Cardiac muscle cell (in vitro differentiated cells and primary cell): ENCODE measurements around the gene CLEC1B. TPM values are rescaled to one million over a fixed set of nuclear protein-coding genes. Genes with fewer than 3 reads are reported as not detected.
"Not testable (repeated sequence)": the region's sequence is repeated elsewhere in the genome, so short reads cannot be mapped to it uniquely, and the experiment has no call there.

Experiments
- DNase-seq, 2 donors: peaks; one replicate each; pipeline versions ENCODE4 v3.0.0 to v3.0.0-alpha.2; 2010 to 2017; ENCODE audit warnings: low read depth in 1 of 2, low spot score in 1 of 2
- H3K27ac ChIP-seq: fragments of 200-600 bp; sonication (generic); 2 replicates; pipeline ENCODE4 v1.5.1; 2016
- H3K27me3 ChIP-seq: fragments of 200-600 bp; sonication (generic); 2 replicates; pipeline ENCODE4 v1.6.0; 2016; ENCODE audit warnings: control low read depth
- H3K36me3 ChIP-seq: fragments of 200-600 bp; sonication (generic); 2 replicates; pipeline ENCODE4 v1.5.1; 2016; ENCODE audit warnings: control low read depth
- H3K4me1 ChIP-seq: fragments of 200-600 bp; sonication (generic); 2 replicates; pipeline ENCODE4 v1.8.1; 2017; ENCODE audit warnings: low read depth, mild to moderate bottlenecking, mixed run types
- H3K4me3 ChIP-seq: fragments of 200-600 bp; sonication (generic); 2 replicates; pipeline ENCODE4 v1.5.1; 2016; ENCODE audit warnings: mild to moderate bottlenecking
- H3K9me3 ChIP-seq: fragments of 200-600 bp; sonication (generic); 2 replicates; pipeline ENCODE4 v1.5.1; 2017; ENCODE audit warnings: low read depth, mild to moderate bottlenecking, control low read depth
- CTCF ChIP-seq: IDR thresholded peaks from 2 replicates; pipeline ENCODE4 v1.5.1; 2012; ENCODE audit warnings: low read depth, mild to moderate bottlenecking, low read length
- polyA plus RNA-seq: library from polyadenylated mRNA; unstranded; fragments of >200 nt; fragmentation: Nextera tagmentation; extraction: Ambion mirVana; gene quantifications from 2 replicates; pipeline ENCODE4 v1.2.1, GENCODE V29; 2016
- total RNA-seq: library from RNA; depleted of rRNA; stranded (reverse); fragments of >200 nt; gene quantifications from 2 replicates; pipeline ENCODE4 v1.2.3, GENCODE V29; 2016

The CLEC1B gene
- total and polyA plus RNA-seq, 2 experiments from 2014 or later: 0.95 TPM; not detected in 1

GRCh38 chr12:10031321-10031720, 32.4 kb upstream of the CLEC1B start:
- H3K4me3 ChIP-seq: no peak overlapping the region
- no peak for TF ChIP-seq CTCF
- no peaks in the 10 kb centered on the region for H3K27me3 ChIP-seq
- no peak overlapping the region for H3K27ac ChIP-seq
- no peaks in the 10 kb centered on the region for H3K9me3 ChIP-seq
- H3K4me1 ChIP-seq: no peaks in the 10 kb centered on the region
- H3K36me3 ChIP-seq: no peaks in the 10 kb centered on the region
- no peak for DNase-seq

- no peak within 1 kb of the TSS for H3K4me3 ChIP-seq
- no peaks in the 10 kb centered on the region for H3K9me3 ChIP-seq
Observed at GRCh38 chr12:10030446-10030845, 31.5 kb upstream of the CLEC1B start, which contains the start of gene CLEC9A. Gene CLEC9A, plus strand, starts transcription at chr12:10030682. Its CDS starts 22,006 bp downstream, at chr12:10052688.

GRCh38 chr12:10027721-10028120, 28.8 kb upstream of the CLEC1B start:
- Histone ChIP-seq H3K4me3 (no peak overlapping the region), H3K36me3 (no peaks in the 10 kb centered on the region), H3K4me1 (no peaks in the 10 kb centered on the region), H3K27ac (no peak overlapping the region), H3K9me3 (no peaks in the 10 kb centered on the region), H3K27me3 (no peaks in the 10 kb centered on the region)
- no peak for DNase-seq
- TF ChIP-seq CTCF: no peak

More at GRCh38 chr12:10030446-10030845, 31.5 kb upstream of the CLEC1B start, which contains the start of gene CLEC9A:
- TF ChIP-seq CTCF: no peak
- H3K36me3 ChIP-seq: no peaks in the 10 kb centered on the region
- no peaks in the 10 kb centered on the region for H3K27me3 ChIP-seq
- H3K4me1 ChIP-seq: no peaks in the 10 kb centered on the region
- DNase-seq: no peak
- no peak within 1 kb of the TSS for H3K27ac ChIP-seq

GRCh38 chr12:10027311-10027710, 28.4 kb upstream of the CLEC1B start:
- no peak for DNase-seq
- Histone ChIP-seq H3K27me3 (no peaks in the 10 kb centered on the region), H3K4me1 (no peaks in the 10 kb centered on the region), H3K4me3 (no peak overlapping the region), H3K9me3 (no peaks in the 10 kb centered on the region), H3K36me3 (no peaks in the 10 kb centered on the region), H3K27ac (no peak overlapping the region)
- TF ChIP-seq CTCF: no peak

GRCh38 chr12:10026666-10027065, 27.7 kb upstream of the CLEC1B start:
- H3K27me3 ChIP-seq, H3K4me1 ChIP-seq, H3K9me3 ChIP-seq, H3K36me3 ChIP-seq, H3K4me3 ChIP-seq, DNase-seq, H3K27ac ChIP-seq: not testable (repeated sequence)

- Histone ChIP-seq H3K27me3 (no peaks in the 10 kb centered on the region), H3K4me1 (no peaks in the 10 kb centered on the region), H3K4me3 (no peak overlapping the region), H3K36me3 (no peaks in the 10 kb centered on the region), H3K9me3 (no peaks in the 10 kb centered on the region), H3K27ac (no peak overlapping the region)
- no peak for TF ChIP-seq CTCF
- no peak for DNase-seq
Observed at GRCh38 chr12:10025236-10025635, 26.3 kb upstream of the CLEC1B start.
